Stimulated activated CD8-positive, alpha-beta memory T cell treated with anti-CD3 and anti-CD28 coated beads, Interleukin-12 subunit alpha, Interleukin-12 subunit beta, amount 100 ng/mL, for 4 hours (primary cell): ENCODE measurements around the gene DYNLL2.
"Not testable (repeated sequence)": the region's sequence is repeated elsewhere in the genome, so short reads cannot be mapped to it uniquely, and the experiment has no call there.

Source experiments
- DNase-seq: peaks from one replicate; pipeline ENCODE4 v3.0.0-alpha.2; 2020; ENCODE audit warnings: low read depth

Gene DYNLL2

GRCh38 chr17:58073266-58073665, 10.0 kb upstream of the DYNLL2 start:
- not testable (repeated sequence) for DNase-seq

GRCh38 chr17:58074406-58074805, 8.8 kb upstream of the DYNLL2 start:
- not testable (repeated sequence) for DNase-seq

- DNase-seq: no peak
These were observed 3.8 kb upstream of the DYNLL2 start for GRCh38 chr17:58079300-58080033.

GRCh38 chr17:58081646-58082340, 1.4 kb upstream of the DYNLL2 start:
- no peak for DNase-seq

- no peak for DNase-seq
These were observed 814 bp upstream of the DYNLL2 start for GRCh38 chr17:58082341-58082869.

GRCh38 chr17:58083491-58084316, 485 bp downstream of the DYNLL2 start:
- DNase-seq: peak; percentile 63

- no peak for DNase-seq
These were observed 1.2 kb downstream of the DYNLL2 start for GRCh38 chr17:58084317-58084981.

- DNase-seq: no peak
These were observed 2.0 kb downstream of the DYNLL2 start for GRCh38 chr17:58085039-58085715.

GRCh38 chr17:58086953-58087352, 3.7 kb downstream of the DYNLL2 start:
- no peak for DNase-seq

GRCh38 chr17:58088624-58089023, 5.4 kb downstream of the DYNLL2 start:
- DNase-seq: no peak

GRCh38 chr17:58089111-58089510, 5.9 kb downstream of the DYNLL2 start:
- DNase-seq: no peak

- no peak for DNase-seq
These were observed 7.9 kb downstream of the DYNLL2 start for GRCh38 chr17:58091024-58091567.

GRCh38 chr17:58092101-58092796, 9.0 kb downstream of the DYNLL2 start:
- no peak for DNase-seq

GRCh38 chr17:58092797-58093385, 9.7 kb downstream of the DYNLL2 start:
- no peak for DNase-seq

GRCh38 chr17:58094118-58094517, 10.9 kb downstream of the DYNLL2 start:
- DNase-seq: no peak

- no peak for DNase-seq
These were observed 13.7 kb downstream of the DYNLL2 start for GRCh38 chr17:58096892-58097291.

GRCh38 chr17:58097384-58098088, 14.3 kb downstream of the DYNLL2 start:
- no peak for DNase-seq

GRCh38 chr17:58100506-58100905, 17.3 kb downstream of the DYNLL2 start:
- no peak for DNase-seq

- DNase-seq: not testable (repeated sequence)
These were observed 18.7 kb downstream of the DYNLL2 start for GRCh38 chr17:58101898-58102297.
